DND-41 (cell line): ENCODE results near the gene MCFD2.

Experiments
- ATAC-seq: fragments of 200-7000 bp; cut with Tn5 transposase; 3 replicates; pipeline ENCODE4 v1.9.1; 2021; ENCODE audit warnings: low read depth; ENCODE audit not compliant: insufficient read depth
- DNase-seq: peaks from one replicate; pipeline ENCODE4 v3.0.0-alpha.2; 2020
- H2AFZ ChIP-seq: 2 replicates; pipeline ENCODE4 v1.6.0; 2012; ENCODE audit warnings: low read depth, low read length
- H3K27ac ChIP-seq: 2 replicates; pipeline ENCODE4 v1.5.1; 2012; ENCODE audit warnings: low read length, inconsistent platforms
- H3K27me3 ChIP-seq: fragments of 200-600 bp; sonication (generic); 2 replicates; pipeline ENCODE4 v1.6.0; 2012; ENCODE audit warnings: low read length, mild to moderate bottlenecking, inconsistent platforms; ENCODE audit not compliant: insufficient read depth, poor library complexity
- H3K36me3 ChIP-seq: 2 replicates; pipeline ENCODE4 v1.5.1; 2012; ENCODE audit warnings: low read length, inconsistent platforms; ENCODE audit not compliant: insufficient read depth
- H3K4me1 ChIP-seq: 2 replicates; pipeline ENCODE4 v1.5.1; 2012; ENCODE audit warnings: mild to moderate bottlenecking, low read length; ENCODE audit not compliant: insufficient read depth
- H3K4me2 ChIP-seq: 2 replicates; pipeline ENCODE4 v1.6.0; 2012; ENCODE audit warnings: mild to moderate bottlenecking, moderate library complexity, low read length, inconsistent platforms; ENCODE audit not compliant: insufficient read depth
- H3K4me3 ChIP-seq, 2 experiments: fragments of 200-600 bp in 1 of 2; shearing (Covaris generic) in 1 of 2; 2 replicates each; pipeline ENCODE4 v1.5.1; 2012 to 2016; ENCODE audit warnings: inconsistent platforms in 2 of 2, low read length in 2 of 2, mild to moderate bottlenecking in 2 of 2, low read depth in 1 of 2, moderate library complexity in 1 of 2
- H3K79me2 ChIP-seq: 2 replicates; pipeline ENCODE4 v1.6.0; 2012; ENCODE audit warnings: low read length, inconsistent platforms; ENCODE audit not compliant: insufficient read depth
- H3K9ac ChIP-seq: 2 replicates; pipeline ENCODE4 v1.6.0; 2012; ENCODE audit warnings: low read depth, mild to moderate bottlenecking, inconsistent platforms, low read length, moderate library complexity
- H3K9me3 ChIP-seq: 2 replicates; pipeline ENCODE4 v1.5.1; 2012; ENCODE audit warnings: low read length, moderate library complexity, mild to moderate bottlenecking, inconsistent platforms; ENCODE audit not compliant: insufficient read depth, severe bottlenecking
- H4K20me1 ChIP-seq: 2 replicates; pipeline ENCODE4 v1.6.0; 2012; ENCODE audit warnings: low read length; ENCODE audit not compliant: insufficient read depth
- CTCF ChIP-seq: IDR thresholded peaks from 2 replicates; pipeline ENCODE4 v1.5.1; 2012; ENCODE audit warnings: borderline replicate concordance, low read length, moderate library complexity, mild to moderate bottlenecking; ENCODE audit not compliant: poor library complexity, severe bottlenecking; ENCODE audit errors: extremely low read depth
- EZH2 ChIP-seq: IDR thresholded peaks from 3 replicates; pipeline ENCODE4 v1.6.1; 2012; ENCODE audit warnings: borderline replicate concordance, low read depth, mild to moderate bottlenecking, moderate library complexity, low read length, inconsistent platforms; ENCODE audit not compliant: severe bottlenecking

The MCFD2 gene

GRCh38 chr2:46886268-46887027 lies 29.2 kb downstream of the MCFD2 start:
- Histone ChIP-seq H2AFZ (no peak overlapping the region), H3K4me3 (no peak overlapping the region), H3K27ac (no peak overlapping the region), H3K36me3 (no peaks in the 10 kb centered on the region), H3K79me2 (no peaks in the 10 kb centered on the region), H4K20me1 (no peaks in the 10 kb centered on the region), H3K27me3 (peaks cover 8% of the 10 kb centered on the region), H3K4me2 (no peak overlapping the region), H3K9ac (no peak overlapping the region), H3K4me1 (no peaks in the 10 kb centered on the region), H3K9me3 (no peaks in the 10 kb centered on the region)
- no peak for ATAC-seq
- DNase-seq, result no peak
- TF ChIP-seq CTCF, result no peak
- no peak for TF ChIP-seq EZH2

- no peaks in the 10 kb centered on the region for H3K4me1 ChIP-seq
- DNase-seq (no peak), ATAC-seq (no peak)
- H3K9me3 ChIP-seq, result no peaks in the 10 kb centered on the region
- H3K27ac ChIP-seq, result no peak overlapping the region
- no peaks in the 10 kb centered on the region for H3K36me3 ChIP-seq
- no peaks in the 10 kb centered on the region for H3K79me2 ChIP-seq
- H3K4me2 ChIP-seq, result no peak overlapping the region
- H3K4me3 ChIP-seq, result no peak overlapping the region
- no peak for TF ChIP-seq CTCF
- TF ChIP-seq EZH2, result no peak
- no peak overlapping the region for H3K9ac ChIP-seq
- peaks cover 8% of the 10 kb centered on the region for H3K27me3 ChIP-seq
- H2AFZ ChIP-seq, result no peak overlapping the region
- no peaks in the 10 kb centered on the region for H4K20me1 ChIP-seq
Measured at GRCh38 chr2:46885376-46885775, 30.2 kb downstream of the MCFD2 start.

- no peak for TF ChIP-seq CTCF
- TF ChIP-seq EZH2, result no peak
- no peak overlapping the region for H3K4me3 ChIP-seq
- no peak overlapping the region for H2AFZ ChIP-seq
- H3K27me3 ChIP-seq, result no peaks in the 10 kb centered on the region
- no peaks in the 10 kb centered on the region for H4K20me1 ChIP-seq
- no peaks in the 10 kb centered on the region for H3K4me1 ChIP-seq
- H3K9me3 ChIP-seq, result no peaks in the 10 kb centered on the region
- H3K79me2 ChIP-seq, result no peaks in the 10 kb centered on the region
- H3K4me2 ChIP-seq, result no peak overlapping the region
- no peak overlapping the region for H3K27ac ChIP-seq
- ATAC-seq, result no peak
- DNase-seq, result no peak
- no peak overlapping the region for H3K9ac ChIP-seq
- no peaks in the 10 kb centered on the region for H3K36me3 ChIP-seq
Measured at GRCh38 chr2:46879511-46879910, 36.1 kb downstream of the MCFD2 start.

- no peaks in the 10 kb centered on the region for H3K79me2 ChIP-seq
- ATAC-seq, result no peak
- no peak for DNase-seq
Measured at GRCh38 chr2:46878886-46879285, 36.7 kb downstream of the MCFD2 start.

More at GRCh38 chr2:46878886-46879285, 36.7 kb downstream of the MCFD2 start:
- Histone ChIP-seq H3K36me3 (no peaks in the 10 kb centered on the region), H3K9ac (no peak overlapping the region), H2AFZ (no peak overlapping the region), H3K4me1 (no peaks in the 10 kb centered on the region), H3K4me2 (no peak overlapping the region), H4K20me1 (no peaks in the 10 kb centered on the region), H3K27me3 (no peaks in the 10 kb centered on the region), H3K4me3 (no peak overlapping the region), H3K9me3 (no peaks in the 10 kb centered on the region), H3K27ac (no peak overlapping the region)
- TF ChIP-seq CTCF (no peak), EZH2 (no peak)
